ENCODE results near the gene KCNIP1. TPM values are rescaled to one million over a fixed set of nuclear protein-coding genes. Genes with fewer than 3 reads are reported as not detected.

The KCNIP1 gene
- total and polyA plus RNA-seq, 9 of the 15 experiments (the other 6 are each of a cell fraction or from before 2014, with no cell fraction given): not detected

DNA sequence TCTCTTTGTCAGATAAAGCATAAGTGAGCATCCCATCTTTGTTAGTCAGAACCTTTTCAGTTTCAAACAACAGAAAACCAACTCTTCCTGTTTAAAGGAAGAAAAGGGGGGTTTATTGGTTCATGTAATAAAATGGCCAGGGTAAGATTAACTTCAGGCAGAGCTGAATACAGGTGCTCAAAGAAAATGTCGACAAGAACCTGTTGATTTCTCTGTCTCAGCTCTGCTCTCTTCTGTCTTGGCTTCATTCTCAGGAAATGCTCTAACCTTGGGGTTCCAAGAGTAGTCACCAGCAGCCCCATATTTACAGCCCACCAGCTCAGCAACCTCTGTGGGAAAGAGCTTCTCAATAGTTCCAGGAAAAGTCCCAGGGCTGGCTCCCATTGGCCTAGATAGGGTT, 25.2 kb downstream of the KCNIP1 start (continued):
- TF ChIP-seq, protein P1, sequence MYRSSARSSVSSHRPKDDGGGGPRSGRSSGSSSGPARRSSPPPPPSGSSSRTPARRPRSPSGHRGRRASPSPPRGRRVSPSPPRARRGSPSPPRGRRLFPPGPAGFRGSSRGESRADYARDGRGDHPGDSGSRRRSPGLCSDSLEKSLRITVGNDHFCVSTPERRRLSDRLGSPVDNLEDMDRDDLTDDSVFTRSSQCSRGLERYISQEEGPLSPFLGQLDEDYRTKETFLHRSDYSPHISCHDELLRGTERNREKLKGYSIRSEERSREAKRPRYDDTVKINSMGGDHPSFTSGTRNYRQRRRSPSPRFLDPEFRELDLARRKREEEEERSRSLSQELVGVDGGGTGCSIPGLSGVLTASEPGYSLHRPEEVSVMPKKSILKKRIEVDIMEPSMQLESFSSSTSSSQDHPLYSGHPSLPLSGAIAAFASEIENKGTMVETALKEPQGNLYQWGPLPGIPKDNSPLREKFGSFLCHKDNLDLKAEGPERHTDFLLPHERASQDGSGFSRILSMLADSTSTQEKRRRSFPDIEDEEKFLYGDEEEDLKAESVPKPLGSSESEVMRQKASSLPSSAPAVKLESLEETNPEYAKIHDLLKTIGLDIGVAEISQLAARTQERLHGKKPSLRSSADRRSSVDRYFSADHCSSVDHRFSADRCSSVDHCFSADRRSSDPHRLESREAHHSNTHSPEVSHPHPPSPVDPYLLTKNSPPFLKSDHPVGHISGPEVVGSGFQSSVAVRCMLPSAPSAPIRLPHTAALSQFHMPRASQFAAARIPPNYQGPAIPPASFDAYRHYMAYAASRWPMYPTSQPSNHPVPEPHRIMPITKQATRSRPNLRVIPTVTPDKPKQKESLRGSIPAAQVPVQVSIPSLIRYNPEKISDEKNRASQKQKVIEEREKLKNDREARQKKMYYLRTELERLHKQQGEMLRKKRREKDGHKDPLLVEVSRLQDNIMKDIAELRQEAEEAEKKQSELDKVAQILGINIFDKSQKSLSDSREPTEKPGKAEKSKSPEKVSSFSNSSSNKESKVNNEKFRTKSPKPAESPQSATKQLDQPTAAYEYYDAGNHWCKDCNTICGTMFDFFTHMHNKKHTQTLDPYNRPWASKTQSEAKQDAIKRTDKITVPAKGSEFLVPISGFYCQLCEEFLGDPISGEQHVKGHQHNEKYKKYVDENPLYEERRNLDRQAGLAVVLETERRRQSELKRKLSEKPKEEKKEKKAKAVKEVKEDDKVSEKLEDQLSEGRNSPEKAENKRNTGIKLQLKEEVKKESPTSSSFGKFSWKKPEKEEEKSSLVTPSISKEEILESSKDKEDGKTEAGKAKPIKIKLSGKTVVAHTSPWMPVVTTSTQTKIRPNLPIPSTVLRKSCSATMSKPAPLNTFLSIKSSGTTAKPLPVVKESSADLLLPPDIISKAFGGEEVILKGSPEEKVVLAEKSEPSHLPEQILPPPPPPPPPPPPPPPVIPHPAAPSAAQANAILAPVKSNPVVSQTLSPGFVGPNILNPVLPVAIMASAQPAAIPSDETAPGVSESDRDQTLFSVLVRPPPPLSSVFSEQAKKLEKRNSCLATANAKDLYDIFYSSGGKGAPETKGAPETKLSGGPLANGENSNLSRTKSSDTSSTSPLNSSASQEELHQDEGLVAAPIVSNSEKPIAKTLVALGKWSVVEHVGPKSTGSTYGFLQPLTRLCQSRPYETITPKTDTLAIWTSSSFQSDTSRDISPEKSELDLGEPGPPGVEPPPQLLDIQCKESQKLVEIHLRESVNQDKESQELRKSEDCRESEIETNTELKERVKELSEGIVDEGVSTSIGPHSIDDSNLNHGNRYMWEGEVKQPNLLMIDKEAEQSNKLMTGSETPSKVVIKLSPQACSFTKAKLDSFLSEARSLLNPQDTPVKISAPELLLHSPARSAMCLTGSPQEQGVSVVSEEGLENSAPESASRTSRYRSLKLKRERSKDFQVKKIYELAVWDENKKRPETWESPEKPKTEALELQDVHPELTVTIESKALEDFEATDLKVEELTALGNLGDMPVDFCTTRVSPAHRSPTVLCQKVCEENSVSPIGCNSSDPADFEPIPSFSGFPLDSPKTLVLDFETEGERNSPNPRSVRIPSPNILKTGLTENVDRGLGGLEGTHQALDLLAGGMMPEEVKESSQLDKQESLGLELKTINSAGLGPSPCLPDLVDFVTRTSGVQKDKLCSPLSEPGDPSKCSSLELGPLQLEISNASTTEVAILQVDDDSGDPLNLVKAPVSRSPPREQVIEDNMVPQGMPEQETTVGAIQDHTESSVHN (IDR thresholded peaks at IDR 0.05; ENCODE audit: borderline replicate concordance in 1 of 2, low read depth in 1 of 2): no peak
- no peak for TF ChIP-seq ZNF76 (CRISPR knock-in tag; IDR thresholded peaks at IDR 0.05; ENCODE audit: borderline replicate concordance)
- TF ChIP-seq, protein P2, sequence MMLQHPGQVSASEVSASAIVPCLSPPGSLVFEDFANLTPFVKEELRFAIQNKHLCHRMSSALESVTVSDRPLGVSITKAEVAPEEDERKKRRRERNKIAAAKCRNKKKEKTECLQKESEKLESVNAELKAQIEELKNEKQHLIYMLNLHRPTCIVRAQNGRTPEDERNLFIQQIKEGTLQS (IDR thresholded peaks at IDR 0.05): no peak
- TF ChIP-seq, protein P2 (CRISPR knock-in tag; conservative IDR thresholded peaks at IDR 0.05): no peak
